GM19035 (cell line): ENCODE results near the gene BAMBI.

Experiments used
- ATAC-seq: cut with Tn5 transposase; IDR thresholded peaks from one replicate; pipeline ENCODE4 v1.9.1; 2021; ENCODE audit not compliant: unreplicated experiment

Gene BAMBI

DNA sequence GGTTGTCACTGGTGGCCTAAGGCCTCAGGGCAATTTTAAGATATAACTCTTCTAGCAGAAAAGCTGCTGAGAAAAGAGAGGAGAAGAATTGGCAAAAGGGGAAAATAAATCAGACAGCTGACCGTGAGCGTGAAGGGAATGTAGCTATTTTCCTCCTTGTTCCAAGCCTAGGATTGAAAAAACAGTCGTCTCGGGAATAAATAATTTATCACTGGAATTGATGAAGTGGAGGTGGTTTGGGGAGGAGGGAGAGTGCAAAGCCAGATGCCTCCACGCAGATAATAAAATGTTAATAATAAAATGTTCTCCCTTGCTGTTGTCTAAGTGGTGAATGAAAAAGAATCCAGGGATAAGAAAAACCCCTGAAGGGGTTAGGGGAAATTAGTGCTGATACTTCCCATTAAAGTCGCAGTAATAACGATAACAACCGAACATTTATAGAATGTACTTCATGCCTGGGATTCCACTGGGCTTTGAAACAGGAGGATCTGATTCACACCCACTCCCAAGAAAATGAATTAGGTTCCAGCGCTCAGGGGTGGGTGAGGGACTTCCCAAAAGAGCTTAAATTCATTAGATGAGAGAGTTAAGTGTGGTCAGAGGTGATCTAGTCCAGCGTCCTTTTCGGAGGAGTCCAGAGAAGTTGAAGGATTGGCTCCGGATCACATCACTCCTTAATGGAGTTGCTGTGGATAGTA is 27.3 kb downstream of the BAMBI start:
- no peak for ATAC-seq

DNA sequence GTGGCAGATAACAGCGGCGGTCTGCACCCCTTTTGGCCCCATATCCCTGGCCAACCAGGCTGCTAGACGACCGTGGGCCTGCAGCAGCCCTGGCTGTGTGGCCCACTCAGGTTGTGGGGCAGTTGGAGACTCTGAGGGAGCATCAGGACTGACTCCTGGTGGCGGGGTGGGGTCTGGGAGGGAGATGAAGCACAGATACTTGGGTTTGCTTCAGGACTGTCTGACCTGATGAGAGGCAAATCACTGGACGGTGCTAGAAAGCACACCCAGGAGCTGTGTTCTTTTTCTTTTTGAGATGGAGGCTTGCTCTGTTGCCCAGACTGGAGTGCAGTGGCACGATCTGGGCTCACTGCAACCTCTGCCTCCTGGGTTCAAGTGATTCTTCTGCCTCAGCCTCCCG is 28.2 kb downstream of the BAMBI start:
- ATAC-seq: no peak

DNA sequence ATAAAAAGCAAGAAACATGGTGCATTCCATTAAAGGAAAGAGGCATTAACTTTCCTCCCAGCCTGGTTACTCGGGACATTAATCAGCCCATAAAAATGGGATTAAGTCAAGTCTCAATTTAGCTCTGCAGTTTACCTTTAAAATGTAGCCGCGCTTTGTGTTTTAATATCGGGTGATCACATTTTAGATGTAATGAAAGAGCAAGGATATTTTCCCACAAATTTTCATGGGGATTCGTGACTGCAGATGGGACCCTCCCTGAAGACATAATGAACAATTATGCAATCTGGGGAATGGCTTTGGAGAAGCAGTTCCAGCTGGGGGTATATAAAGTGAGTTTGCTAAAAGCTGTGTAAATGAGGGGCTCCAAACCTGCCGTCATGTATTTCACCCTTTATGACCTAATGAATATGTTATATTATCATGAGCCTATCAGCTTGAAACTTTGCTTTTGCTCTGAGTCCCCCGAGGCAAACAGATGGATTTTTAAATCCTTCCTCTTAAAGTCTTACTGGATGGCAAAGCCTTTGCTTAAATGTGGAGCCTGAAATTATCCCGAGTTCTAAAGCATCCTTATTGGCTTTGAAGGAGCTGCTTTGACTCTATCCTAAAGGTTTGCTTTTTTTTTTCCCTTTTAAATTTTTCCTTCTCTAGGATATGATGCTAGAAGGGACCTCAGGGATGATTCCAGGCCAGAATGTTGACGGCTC is 31.8 kb downstream of the BAMBI start:
- ATAC-seq: no peak

DNA sequence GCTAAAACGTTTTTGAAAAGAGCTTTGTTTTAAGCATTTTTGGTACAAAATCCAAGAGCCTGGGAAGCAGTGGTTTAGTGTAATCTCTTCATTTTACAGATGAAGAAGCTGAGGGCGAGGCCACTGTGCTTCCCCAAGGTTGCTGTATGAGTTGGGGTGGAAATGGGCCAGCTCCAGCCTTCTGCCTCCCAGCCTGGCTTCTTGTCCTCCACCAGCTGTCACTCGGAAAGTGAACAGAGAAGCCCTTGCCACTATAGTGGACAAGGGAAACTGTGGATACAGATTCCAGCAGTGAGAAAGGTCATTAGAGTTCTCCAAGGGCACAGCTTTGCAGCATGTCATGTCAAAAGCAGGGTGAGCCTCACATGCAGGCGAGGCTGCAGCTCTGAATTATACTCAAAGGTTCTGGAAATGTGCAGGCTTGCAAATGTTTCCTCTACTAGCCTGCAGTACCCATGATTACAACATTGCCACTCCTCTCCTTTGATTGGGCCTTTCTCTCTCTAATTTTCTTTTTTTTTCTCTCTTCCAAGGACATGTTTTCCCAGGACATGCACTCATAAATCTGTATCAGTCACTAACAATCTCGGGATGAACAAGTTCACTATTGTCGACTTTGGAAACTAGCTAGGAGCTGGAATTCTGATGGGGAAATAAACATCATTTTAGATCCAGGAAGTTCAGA is 33.0 kb downstream of the BAMBI start:
- ATAC-seq: no peak

DNA sequence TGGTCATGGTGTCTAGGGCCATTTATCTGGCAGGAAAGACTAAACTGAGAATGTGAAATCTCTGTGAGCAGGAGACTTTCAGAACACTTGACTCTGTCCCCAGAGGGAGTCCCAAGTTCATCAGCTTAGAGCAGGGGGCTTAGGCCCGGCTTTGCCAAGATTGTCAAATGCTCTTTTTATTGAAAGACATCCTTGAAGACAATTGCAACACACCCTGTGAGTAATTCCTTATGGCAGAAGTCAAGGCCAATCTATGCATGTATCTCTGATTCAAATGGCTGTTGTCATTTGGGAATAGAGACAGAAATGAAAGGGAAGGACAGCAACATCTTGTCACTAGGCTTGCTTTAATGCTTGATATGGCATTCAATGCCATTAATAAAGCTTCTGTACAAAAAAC is 33.7 kb downstream of the BAMBI start:
- ATAC-seq: no peak

DNA sequence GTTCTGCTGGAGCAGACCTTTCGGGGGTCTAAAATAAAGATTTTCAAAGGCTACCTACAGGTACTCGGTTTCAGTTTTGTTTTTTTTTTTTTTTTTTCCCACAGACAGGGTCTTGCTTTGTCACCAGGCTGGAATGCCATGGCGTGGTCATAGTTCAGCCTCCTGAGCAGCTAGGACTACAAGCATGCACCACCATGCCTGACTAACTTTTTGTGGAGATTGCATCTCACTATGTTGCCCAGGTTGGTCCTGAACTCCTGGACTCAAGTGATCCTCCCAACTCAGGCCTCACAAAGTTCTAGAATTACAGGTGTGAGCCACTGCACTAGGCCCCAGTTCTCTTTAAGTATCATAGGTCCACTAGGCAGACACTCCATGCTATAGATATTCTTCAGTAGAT is 34.5 kb downstream of the BAMBI start:
- no peak for ATAC-seq

DNA sequence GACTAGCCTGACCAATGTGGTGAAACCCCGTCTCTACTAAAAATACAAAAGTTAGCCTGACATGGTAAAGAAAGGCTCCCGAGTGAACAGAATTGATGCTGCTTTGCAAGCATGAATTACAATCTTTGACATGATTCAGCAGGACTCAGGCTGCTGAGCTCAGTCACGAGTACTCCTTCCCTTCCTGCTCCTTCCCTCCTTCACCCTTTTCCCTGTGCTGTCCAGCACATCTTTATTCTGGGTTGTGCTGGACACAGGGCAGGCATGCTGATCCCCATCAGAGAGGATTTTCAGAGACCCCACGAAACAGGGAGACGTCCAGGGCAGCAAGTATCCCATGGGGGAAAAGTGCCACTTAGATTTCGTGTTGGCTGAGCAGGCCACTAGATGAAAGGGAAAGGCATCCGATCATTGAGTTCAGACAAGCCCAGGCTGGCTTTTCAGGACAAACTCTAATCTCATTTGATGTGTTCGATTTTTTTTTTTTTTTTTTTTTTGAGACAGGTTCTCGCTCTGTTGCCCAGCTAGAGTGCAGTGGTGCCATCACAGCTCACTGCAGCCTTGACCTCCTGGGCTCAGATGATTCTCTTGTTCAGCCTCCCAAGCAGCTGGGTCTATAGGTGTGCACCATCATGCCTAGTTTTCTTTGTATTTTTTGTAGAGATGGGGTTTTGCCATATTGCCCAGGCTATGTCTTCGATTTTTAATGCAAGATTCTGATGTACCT is 36.5 kb downstream of the BAMBI start:
- no peak for ATAC-seq

DNA sequence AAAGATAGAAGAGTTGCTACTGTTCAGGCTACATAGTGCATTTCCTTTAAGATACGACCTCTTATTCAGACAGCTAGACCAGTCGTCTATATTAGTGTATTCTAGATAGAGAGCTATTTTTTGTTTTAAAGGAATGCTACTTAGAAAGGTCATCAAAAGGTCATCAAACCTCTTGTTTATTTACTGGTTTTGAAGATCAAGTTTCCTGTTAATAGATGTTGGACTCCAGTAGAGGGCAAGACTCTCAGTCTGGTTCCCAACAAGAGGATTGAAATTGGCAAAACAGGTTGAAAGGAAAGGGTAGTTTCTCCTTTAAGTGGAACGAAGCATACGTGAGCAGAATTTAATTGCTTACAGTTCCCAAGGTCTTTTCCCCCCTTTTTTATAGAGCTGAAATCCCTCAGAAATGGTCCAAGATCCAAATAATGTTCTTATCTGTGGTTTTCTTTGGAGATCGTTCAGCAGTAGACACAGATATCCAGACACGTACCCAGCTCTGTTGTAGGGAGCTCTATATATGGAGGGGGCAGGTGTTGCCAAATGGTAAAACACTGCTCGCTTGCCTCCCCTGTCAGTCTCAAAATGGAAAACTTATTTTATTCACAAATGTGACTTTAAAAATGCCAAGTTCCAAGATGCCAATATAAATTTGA is 37.2 kb downstream of the BAMBI start:
- no peak for ATAC-seq

DNA sequence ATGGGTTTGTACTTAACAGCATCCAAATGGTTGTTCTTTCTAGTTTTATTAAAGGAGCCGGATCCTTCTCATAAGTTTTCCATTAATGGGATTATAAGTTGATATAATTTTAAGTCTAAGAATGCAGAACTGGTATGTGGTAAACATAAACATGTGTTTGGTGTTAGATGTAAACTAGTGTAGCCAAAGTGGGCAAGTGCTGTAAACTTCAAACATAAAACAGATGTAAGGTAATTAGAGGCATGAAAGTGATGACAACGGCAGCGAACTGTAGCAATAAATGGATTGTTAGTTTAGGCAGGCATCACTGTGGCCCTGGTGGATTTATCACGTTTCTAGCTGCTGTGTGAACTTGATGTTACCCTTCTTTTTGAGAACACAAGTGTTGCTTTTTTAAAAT is 37.9 kb downstream of the BAMBI start:
- no peak for ATAC-seq

DNA sequence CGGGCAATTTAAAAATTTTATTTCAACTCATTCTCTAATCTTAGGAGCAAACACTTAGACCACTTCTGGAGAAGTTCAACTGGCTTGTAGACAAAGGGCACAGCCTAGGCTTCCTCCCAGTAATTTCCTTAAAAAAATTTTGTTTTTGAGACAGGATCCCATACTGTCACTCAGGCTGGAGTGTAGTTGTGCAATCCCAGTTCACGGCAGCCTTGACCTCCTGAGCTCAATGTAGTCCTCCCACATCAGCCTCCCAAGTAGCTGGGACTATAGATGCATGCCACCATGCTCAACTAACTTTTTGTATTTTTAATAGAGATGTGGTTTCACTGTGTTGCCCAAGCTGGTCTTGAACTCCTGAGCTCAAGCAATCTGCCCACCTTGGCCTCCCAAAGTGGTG is 38.4 kb downstream of the BAMBI start:
- no peak for ATAC-seq

DNA sequence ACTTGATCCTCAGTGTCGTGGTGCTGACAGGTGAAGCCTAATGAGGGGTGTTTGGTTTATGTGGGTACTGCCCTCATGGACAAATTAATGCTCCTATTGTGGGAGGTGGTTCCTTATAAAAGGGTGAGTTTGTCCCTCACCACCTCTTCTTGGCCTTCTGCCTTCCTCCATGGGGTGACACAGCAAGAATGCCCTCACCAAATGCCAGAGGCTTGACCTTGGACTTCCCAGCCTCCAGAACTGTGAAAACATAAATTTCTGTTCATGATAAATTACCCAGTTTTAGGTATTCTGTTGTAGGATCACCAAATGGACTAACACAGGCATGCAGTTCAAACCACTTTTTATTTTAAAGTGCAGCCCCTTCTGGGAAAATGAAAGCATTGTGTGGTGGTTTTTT is 39.4 kb downstream of the BAMBI start:
- ATAC-seq: no peak

DNA sequence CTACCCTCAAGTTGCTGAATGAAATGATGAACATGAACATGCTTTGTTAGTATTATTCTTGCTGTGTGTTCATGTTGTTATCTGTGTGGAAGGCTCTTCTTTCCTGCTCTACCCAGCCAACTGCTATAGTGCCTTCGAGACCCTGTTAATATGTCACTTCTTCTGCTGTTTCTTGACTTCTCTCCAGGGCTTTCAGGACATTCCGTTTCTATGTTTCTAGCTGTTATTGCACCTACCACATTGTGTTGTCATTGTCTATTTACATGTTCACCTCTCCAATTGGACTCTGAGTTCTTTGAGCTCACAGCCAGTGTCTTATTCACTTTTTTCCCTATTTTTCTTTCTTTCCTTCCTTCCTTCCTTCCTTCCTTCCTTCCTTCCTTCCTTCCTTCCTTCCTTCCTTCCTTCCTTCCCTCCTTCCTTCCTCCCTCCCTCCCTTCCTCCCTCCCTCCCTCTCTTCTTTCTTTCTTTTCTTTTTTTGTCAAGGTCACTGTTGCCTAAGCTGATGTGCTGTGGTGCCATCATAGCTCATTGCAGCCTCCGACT is 40.4 kb downstream of the BAMBI start:
- no peak for ATAC-seq

DNA sequence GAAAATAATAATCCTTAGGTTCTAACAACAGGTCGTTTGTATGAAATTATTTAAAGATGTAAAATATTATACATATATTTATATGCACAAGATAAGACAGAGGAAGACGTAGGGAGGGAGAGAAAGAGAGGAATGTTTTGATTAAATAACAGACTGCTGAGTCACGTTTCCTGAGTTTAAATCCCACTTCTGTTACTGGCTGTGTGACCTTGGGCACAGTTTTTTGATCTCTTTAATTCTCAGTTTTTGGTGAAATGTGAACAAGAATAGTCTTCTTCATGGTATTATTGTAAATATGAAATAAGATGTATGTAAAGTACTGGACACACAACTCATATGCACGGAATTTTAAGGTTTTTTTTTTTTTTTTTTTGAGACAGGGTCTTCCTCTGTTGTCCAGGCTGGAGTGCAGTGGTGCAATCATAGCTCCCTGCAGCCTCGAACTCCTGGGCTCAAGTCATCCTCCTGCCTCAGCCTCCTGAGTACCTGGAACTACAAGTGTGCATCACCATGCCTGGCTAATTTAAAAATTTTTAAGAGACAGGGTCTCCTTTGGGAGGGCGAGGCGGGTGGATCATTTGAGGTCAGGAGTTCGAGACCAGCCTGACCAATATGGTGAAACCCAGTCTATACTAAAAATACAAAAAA is 42.6 kb downstream of the BAMBI start:
- ATAC-seq: no peak

DNA sequence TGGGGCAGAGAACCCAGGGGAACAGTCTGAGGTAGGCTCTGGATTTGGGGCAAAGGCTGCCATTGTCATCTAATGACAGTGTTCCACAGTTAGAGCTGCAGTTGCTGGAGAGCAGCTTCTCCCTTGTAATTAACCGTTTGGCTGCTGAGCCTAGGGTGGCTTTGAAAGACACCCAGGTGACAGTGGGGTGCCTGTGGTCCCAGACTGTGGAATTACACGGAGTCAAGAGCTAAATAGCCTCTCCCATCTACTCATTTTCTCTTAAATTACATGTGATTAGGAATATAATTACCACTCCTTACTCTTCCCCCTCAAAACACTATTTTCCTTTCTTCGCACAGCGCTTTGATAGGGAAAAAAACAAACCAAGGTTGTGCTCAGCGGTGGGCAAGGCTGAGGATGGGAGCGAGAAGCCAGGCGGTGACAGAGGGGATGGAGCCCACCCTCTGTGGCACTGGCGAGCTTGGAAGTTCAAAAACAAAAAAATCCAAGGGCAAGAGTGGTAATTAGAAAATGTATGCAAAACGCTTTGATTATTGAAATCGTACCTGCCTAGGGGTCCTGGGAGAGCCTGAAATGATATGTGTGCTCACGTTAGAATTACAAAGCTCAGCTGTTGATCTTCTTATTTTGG is 44.1 kb downstream of the BAMBI start:
- ATAC-seq: no peak

DNA sequence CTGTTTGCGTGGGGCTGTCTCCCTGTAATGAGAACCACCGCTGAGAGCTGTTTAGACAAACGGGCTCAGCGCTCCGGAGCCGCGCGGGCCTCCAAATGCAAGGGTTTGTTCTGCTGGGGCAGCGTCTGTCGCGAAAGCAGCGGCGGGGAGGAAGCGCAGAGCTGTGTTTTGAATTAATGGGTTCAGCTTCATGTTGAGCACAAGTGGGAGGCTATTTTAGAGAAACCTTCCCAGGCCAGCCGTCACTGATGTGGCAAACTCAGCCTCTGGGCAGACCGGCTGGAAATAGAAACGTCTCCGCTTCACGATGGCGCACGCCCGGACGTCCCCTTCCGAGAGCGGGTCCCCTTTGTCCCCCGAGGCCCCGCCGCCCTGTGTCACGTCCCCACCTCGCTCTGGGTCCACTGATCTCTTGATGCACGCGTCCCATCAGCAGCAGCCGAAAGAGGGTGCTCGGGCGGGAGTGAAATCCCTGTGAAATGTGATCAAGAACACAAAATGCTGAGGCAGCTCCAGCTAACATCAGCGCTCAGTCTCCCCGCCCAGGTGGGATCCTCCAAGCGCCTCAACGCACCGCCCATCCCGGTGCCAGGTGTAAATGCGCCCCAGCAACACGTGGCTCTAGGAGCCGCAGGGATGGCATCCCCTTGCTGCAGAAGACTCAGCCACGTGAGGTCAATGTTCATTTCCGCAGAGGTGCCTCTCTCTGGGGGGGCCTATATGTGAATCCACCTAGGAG is 44.9 kb downstream of the BAMBI start:
- ATAC-seq: no peak

DNA sequence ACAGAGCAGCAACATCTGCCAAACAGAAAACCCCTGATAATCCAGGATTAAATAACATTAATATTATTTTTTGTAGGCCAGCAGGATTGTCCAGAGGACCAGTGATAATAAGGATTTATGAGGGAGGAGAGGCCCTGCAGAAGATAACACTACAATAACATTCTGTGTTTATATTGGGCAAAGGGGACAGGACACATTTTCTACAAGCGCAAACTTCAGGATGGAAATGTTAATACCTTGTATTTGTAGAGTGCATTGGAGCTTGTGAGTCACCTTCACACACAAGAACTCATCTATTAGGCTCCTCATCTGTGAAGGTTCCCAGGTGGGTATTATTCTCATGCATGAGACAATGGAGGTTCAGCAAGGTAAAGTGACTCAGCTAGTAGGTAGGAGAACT is 51.0 kb downstream of the BAMBI start:
- no peak for ATAC-seq

DNA sequence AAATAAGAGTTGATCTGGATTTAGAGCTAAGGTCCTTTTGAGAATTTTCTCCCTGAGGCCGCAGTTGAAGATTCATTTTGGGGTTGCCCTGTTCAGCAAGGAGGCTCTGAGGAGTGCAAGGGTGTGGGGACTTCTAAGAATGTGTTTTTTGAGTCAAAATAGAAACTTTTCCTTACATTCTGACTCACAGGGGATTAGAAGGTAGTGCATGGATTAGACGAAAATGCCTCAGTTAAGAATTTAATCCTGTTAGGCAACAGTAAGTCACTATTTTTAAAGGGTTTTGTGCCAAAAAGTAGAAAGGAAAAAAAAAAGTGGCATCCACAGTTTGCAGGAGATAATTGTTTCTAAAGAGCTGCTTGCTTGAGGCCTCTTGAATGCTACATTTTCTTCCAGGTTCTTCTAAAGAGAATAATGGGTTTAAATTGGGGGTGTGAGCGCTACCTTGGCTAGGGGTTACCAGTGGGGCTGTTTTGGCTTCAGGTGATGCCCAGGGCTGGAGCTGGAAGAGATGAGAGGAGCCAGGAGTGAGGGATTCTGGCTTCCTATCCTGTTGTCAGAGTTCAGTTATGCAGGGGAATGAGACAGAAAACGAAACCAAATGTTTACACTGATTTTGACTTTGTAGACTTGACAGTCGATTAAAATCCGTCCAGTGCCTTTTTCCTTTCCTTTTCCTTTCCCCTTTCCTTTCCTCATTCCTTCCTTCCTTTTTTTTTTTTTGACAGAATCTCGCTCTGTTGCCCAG is 52.9 kb downstream of the BAMBI start:
- no peak for ATAC-seq

DNA sequence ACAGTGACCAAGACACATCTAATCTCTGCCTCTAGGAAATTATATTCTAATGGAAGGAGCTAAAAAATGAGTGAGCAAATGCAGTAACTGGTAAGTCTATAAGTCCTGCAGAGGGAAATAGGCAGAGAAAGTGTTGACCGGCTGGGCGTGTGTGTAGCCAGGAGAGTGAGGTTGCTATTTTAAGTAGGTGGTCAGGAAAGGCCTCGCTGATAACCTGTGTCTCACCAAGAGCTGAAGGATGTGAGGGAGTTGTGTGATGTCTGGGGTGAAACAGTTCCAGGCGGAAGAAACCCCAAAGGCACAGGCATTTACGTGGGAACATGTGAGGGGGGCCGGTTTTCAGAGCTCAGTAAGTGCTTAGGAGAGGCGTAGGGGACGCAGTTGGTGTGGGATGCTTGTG is 54.8 kb downstream of the BAMBI start:
- ATAC-seq: no peak
